Activated effector memory CD4-positive, alpha-beta T cell treated with anti-CD3 and anti-CD28 coated beads, Interleukin-2, amount 50 U/mL, for 16 hours (primary cell): ENCODE results near the gene COL23A1.

Experiments used
- DNase-seq: peaks from one replicate; pipeline ENCODE4 v3.0.0-alpha.2; 2020

The COL23A1 gene

DNA sequence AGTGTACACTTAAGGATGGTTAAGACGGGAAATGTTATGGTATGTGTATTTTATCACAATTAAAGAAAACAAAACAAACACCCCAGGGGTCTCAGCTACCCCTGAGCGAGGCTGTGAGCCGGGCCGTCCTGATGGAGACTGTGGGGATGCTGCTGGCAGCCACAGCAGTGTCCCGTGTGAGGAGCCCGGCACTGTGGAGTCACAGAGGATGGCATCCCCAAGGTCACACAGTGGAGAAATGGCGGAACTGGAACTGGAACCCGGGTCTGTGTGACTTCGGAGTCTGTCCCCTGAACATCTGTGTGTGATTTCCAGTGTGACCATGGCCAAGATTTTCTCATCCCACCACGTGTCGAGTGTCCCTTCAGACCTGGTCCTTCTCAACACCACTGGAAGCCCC is 276.9 kb downstream of the COL23A1 start:
- no peak for DNase-seq

GRCh38 chr5:178312880-178313282 is 277.3 kb downstream of the COL23A1 start:
- DNase-seq = no peak

- DNase-seq = no peak
Observed at GRCh38 chr5:178310130-178310865, 279.9 kb downstream of the COL23A1 start.

DNA sequence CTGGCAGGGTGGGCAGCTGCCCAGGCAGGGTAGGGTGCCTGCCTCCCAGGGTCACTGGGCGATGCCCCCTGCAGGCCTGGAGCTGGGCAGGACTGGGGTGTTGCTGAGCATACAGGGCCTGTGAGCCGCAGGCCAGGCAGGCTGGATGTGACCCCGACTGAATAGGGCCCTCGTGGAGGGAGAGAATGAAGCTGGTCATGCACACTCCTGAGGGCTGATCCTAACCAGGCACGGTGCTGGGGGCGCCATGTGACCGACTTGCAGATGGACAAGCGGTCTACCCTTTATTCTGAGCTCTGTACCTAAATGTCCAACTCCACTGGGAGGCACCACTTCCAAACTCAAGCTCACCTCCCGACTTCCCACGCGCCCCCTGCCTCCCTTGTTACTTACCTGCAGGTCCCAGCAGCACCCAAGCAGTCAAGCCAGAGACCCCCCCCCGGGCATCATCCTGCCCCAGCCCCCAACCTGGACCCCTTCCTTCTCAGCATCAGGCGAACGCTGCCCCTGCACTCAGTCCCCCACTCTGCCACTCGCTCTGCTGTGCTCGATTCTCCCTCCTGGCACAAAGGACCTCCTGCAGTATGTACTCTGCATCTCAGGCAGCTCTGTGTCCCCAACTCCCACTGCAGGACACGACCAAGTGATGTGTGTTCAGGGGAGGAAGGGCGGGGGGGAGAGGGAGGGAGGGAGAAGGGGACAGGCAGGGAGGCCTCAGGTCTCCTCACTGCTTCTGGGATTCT is 280.8 kb downstream of the COL23A1 start:
- no peak for DNase-seq

DNA sequence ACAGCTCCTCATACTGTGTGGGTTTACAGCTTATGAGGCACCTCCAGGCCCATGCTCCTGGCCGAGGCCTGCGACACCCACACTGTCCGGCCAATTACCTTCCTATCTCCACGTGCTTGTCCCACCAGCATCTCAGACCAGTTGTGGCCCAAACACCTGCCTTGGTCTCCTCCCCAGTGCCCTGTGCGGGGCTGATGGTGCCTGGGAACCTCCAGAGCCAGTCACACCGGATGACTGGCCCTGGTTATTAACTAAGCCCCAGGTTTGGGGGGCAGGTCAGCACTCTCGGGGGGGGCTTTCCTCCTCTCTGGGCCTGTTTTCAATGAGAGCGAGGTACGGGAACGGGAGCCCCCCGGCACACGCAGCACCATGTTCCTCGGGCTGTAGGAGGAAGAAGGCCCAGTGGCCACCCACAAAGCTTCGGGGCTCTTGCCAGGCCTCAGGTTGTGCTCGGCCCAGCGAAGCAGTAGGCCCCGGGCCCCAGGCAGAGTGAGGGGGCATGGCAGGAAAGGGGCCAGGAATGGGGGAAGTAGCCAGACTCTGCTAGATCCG is 281.6 kb downstream of the COL23A1 start:
- no peak for DNase-seq

DNA sequence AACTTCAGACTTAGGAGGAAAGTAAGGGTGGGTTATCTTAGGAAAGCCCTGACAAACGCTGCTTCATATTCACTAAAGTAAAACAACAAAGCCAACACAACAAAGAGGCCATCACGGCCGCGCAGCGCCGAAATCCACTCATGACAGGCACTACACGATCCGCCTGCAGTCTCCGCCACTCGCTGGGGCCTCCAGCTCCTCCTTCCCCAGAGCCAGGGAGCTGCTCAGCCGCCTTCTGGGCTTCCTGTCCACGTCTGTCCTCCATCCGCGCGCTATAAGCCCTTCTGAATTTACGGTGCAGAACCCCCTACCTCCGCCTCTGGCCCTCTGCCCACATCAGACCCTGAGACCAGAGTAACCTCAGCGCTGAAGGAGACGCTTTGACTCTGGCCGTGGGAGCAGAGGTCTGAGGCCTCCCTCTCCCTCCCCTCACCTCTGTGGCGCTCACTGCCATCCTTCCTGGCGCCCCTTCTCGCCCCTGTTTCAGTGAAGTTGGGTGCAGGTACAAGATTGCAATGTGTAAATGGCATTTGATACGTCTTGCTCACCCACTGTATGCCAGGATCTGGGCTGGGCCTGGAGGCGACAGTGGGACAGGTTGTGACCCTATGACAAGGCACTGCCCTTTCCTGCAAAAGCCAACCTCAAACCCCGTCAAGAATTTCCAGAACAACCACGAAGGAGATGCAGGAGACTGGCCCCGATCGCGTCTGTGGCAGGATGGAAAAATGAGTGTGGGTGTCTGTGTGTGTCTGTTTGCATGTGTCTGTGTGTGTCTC is 282.7 kb downstream of the COL23A1 start:
- DNase-seq = peak; percentile 53

GRCh38 chr5:178306430-178307225 is 283.6 kb downstream of the COL23A1 start:
- peak; percentile 50 for DNase-seq

DNA sequence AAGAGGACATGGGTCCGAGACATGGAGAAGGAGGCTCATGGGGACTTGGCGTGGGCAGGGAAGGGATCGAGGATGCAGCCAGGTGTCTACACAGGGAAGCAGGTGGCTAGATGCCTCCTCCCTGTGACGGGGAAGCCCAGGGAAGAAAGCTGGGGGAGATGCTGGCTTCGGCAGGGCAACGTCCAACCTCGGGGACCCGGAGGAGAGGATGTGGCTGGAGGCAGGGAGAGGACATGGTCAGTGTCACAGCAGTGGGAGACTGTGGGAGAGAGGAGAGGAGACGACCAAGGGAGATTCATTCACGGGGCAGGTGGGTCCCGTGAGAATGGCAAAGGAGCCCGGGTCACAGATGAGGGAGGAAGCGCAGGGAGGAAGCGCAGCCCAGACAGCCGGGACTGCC is 284.4 kb downstream of the COL23A1 start:
- peak; percentile 43 for DNase-seq

- DNase-seq = peak; percentile 48
Observed at GRCh38 chr5:178304761-178305645, 285.2 kb downstream of the COL23A1 start.

DNA sequence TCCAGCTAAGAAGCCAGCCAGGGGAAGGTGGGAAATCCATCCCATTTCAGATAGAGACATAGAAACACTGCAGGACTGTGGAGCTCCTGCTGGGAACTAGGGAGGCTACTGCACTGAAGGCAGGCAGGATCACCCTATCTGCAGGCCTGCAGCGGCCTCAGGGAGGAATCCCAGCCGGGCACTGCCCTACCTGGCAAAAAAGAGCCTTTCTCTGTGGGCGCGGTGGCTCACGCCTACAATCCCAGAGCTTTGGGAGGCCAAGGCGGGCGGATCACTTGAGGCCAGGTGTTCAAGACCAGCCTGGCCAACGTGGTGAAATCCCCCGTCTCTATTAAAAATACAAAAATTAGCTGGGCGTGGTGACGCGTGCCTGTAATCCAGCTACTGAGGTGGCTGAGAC is 286.2 kb downstream of the COL23A1 start:
- peak; percentile 37 for DNase-seq

DNA sequence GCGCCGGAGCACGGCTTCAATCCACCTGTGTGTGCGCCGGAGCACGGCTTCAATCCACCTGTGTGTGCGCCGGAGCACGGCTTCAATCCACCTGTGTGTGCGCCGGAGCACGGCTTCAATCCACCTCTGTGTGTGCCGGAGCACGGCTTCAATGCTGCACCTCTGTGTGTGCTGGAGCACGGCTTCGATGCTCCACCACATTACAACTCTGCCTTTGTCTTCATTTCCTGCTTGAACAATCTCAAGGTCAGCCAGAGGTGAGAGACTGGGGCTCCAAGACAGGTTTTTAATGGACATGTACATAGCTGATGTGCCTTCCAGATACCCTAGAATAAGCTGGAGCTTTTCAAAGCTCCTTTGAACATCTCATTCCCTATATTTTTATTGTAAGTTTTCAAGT is 287.9 kb downstream of the COL23A1 start:
- DNase-seq = peak; percentile 10

GRCh38 chr5:178301641-178302040 is 288.6 kb downstream of the COL23A1 start:
- peak; percentile 5 for DNase-seq

DNA sequence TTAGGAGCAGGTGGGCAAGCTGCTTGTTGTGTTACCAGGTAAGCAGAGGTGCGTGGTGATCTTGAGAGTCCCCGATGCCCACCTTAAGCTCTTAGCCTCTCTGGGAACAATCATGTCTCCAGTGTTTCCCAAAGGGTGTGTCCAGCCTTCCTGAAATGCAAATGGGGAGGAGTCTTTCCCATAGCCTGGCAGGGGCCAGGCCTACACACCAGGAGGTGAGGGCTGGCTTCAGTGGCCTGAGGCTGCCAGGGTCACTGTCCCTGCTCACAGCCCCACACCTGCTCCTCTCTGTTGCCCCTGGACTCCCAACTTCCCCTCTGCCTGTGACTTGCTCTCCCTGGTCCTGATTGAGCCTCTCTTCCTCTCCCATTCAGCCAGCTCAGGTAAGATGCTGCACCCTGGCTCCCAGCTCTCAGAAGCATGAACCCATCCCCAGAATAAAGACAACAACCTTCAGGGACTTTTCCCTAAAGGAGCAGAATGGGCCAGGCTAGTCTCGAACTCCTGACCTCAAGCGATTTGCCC is 291.8 kb downstream of the COL23A1 start:
- peak; percentile 31 for DNase-seq

DNA sequence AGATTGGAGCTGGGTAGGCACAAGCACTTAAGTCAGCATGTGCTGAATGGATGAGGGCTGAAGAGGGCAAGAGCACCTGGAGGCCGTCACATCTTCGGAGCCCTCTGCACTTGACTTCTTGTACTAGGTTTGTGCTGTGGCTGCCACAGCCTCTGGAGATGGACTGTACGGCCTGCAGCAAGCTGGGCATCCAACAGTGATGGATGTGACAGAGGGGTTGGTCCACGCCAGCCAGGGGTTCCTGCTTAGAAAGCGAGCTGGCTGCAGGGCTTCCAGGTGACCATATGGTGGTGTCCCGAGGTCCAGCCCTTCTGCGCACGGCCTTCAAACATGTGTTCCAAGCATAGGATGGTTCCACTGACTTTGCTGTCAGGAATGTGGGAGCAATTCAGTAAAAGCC is 292.4 kb downstream of the COL23A1 start:
- DNase-seq = peak; percentile 59

GRCh38 chr5:178296066-178296465 is 294.1 kb downstream of the COL23A1 start:
- peak; percentile 33 for DNase-seq

DNA sequence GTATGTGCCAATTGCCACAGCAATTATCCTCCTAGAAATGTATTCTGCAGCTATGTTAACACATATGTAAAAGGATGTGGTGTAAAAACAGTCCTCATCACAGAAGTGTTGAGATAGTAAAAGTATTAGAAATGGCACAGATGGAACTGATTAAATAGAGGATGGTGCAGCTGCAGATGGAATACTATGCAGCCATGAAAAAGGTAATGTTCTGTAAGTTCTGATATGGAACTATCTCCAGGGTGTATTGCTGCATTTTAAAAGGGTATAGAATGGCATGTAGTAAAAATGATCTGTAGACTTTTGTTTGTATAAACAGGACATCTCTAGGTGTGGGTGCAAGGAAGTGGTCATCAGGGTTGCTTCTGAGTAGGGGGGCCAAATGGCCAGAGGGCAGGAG is 294.6 kb downstream of the COL23A1 start:
- DNase-seq = no peak

- DNase-seq = peak; percentile 5
Observed at GRCh38 chr5:178293815-178294214, 296.4 kb downstream of the COL23A1 start.

DNA sequence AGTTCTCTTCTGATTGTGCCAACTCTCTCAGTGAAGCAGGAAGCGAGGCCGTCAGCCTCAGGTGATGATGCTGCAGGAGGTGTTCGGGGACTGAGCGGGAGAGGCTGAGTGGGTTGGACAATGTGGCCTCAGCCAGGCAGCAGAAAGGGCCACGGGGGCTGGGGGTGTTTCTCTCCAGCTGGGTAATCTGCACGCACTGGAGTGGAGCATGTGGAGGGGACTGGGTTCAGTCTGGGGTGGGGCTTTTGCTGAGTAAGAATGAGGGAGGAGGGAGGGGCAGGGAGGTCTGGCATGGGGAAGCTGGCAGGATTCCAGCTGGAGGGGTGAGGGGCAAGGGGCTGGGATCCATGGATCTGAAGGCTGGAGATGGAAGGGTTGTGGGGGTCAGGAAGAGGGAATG is 296.8 kb downstream of the COL23A1 start:
- peak; percentile 44 for DNase-seq

GRCh38 chr5:178292826-178293205 is 297.4 kb downstream of the COL23A1 start:
- peak; percentile 38 for DNase-seq

DNA sequence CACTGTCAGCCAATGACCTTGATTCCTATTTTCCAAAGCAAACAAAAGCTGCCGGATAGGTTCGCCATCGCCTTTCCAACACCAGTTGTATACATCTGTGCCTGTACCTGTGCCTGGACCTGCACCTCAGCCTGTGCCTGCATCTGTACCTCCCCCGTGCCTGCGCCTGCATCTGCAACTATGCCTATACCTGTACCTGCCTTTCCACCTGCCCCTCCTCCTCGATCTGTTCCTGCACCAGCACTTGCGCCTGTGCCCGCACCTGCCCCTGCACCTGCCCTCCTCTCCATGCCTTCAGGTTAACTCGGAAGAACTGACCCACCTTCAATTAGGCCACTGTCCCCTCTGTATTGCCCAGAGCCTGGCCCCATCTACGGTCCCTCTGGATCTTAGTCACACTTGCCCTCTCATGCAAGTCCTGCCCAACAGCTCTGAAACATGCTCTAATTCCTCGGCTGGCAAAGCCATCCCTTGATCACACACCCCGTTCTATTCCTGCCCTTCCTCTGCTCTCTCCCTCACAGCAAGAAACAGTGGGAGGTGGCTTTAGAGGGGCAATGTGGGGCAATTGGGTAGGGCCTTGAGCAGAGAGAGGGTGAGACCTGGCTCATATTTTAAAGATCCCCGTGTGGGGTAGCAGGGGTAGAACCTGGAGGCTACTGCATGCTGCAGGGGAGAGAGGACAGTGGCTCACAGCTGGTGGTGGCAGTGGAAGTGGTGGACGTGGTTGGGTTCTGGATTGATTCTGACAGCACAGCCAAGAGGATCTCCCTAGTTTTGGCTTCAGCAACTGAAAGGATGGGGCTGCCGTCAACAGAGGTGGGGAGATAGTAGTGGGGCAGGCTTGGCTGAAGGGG is 298.0 kb downstream of the COL23A1 start:
- peak; percentile 28 for DNase-seq
